ENCODE data around the gene DDX31.

DDX31 gene

GRCh38 chr9:132670457-132671391 lies 941 bp upstream of the DDX31 start, which contains the start of gene GTF3C4:
GTF3C4 (plus strand) TSS chr9:132670464; CDS start chr9:132670599, 135 bp downstream.
- no peak for TF ChIP-seq CTCF (conservative IDR thresholded peaks at IDR 0.05; ENCODE audit: low read depth)
- H3K27ac ChIP-seq: peak within 1 kb of the TSS; percentile 100
- DNase-seq (ENCODE audit: low spot score): peak; percentile 64
- POLR2A ChIA-PET (ENCODE audit: low non-redundant PET): interaction anchor here (0.8 to 1.2 kb wide), 2 partner anchors 99 to 101 kb away, joined by 3 read pairs; no protein-coding TSS in a partner anchor
- CTCF ChIA-PET: interaction anchor here (0.7 to 1.1 kb wide), 4 partner anchors 24 to 256 kb away, joined by 3 to 5 read pairs (median 4); no protein-coding TSS in a partner anchor

- CTCF ChIA-PET: interaction anchor here (0.6 to 1.1 kb wide), 3 partner anchors 13 to 303 kb away, joined by 4 read pairs; no protein-coding TSS in a partner anchor
- peak; percentile 86 for DNase-seq (ENCODE audit: low spot score)
- POLR2A ChIA-PET (ENCODE audit: low non-redundant PET): interaction anchor here (1.2 to 1.3 kb wide), 3 partner anchors 11 to 98 kb away, joined by 3 to 4 read pairs (median 4); no protein-coding TSS in a partner anchor
- TF ChIP-seq CTCF (conservative IDR thresholded peaks at IDR 0.05; ENCODE audit: low read depth): no peak
- H3K27ac ChIP-seq: peak overlapping the region; percentile 100
These were observed 475 bp downstream of the DDX31 start for GRCh38 chr9:132669319-132669697.

- no peak for DNase-seq (ENCODE audit: low spot score)
- no peak for TF ChIP-seq CTCF (conservative IDR thresholded peaks at IDR 0.05; ENCODE audit: low read depth)
- H3K27ac ChIP-seq: no peak overlapping the region
- CTCF ChIA-PET: interaction anchor here (0.9 kb wide), 2 partner anchors 31 to 52 kb away, joined by 3 read pairs; no protein-coding TSS in a partner anchor
- POLR2A ChIA-PET (ENCODE audit: low non-redundant PET): no interaction called here
These were observed 5.9 kb downstream of the DDX31 start for GRCh38 chr9:132663851-132664250.

GRCh38 chr9:132663117-132663516 lies 6.7 kb downstream of the DDX31 start:
- H3K27ac ChIP-seq: no peak overlapping the region
- no peak for DNase-seq (ENCODE audit: low spot score)
- POLR2A ChIA-PET (ENCODE audit: low non-redundant PET): no interaction called here
- no peak for TF ChIP-seq CTCF (conservative IDR thresholded peaks at IDR 0.05; ENCODE audit: low read depth)
- CTCF ChIA-PET: no interaction called here

- no peak for TF ChIP-seq CTCF (conservative IDR thresholded peaks at IDR 0.05; ENCODE audit: low read depth)
- ChIA-PET POLR2A (ENCODE audit: low non-redundant PET) (no interaction called here), CTCF (no interaction called here)
- no peak for DNase-seq (ENCODE audit: low spot score)
- no peak overlapping the region for H3K27ac ChIP-seq
These were observed 7.4 kb downstream of the DDX31 start for GRCh38 chr9:132662152-132662945.

GRCh38 chr9:132656299-132656698 lies 13.5 kb downstream of the DDX31 start:
- ChIA-PET CTCF (interaction anchor here (0.6 to 1.5 kb wide), 2 partner anchors 13 to 257 kb away, joined by 4 to 5 read pairs; partner anchors contain the start of gene DDX31), POLR2A (ENCODE audit: low non-redundant PET) (no interaction called here)
- no peak for TF ChIP-seq CTCF (conservative IDR thresholded peaks at IDR 0.05; ENCODE audit: low read depth)
- no peak overlapping the region for H3K27ac ChIP-seq
- DNase-seq (ENCODE audit: low spot score): no peak
